Astrocyte (in vitro differentiated cells and primary cell): ENCODE data around the gene PHYKPL. TPM values are rescaled to one million over a fixed set of nuclear protein-coding genes. Genes with fewer than 3 reads are reported as not detected.

Experiments used
- DNase-seq: peaks from one replicate; pipeline ENCODE4 v3.0.0-alpha.2; 2010; ENCODE audit warnings: low read depth
- FAIRE-seq: peaks from 2 replicates; lab custom pipeline; 2011; peaks lifted over from hg19 to GRCh38; lab: Jason Lieb, UNC
- H2AFZ ChIP-seq: 2 replicates; pipeline ENCODE4 v1.6.0; 2012; ENCODE audit warnings: low read depth, low read length, inconsistent platforms
- H3K27ac ChIP-seq: 2 replicates; pipeline ENCODE4 v1.5.1; 2011; ENCODE audit warnings: low read depth, low read length, inconsistent platforms
- H3K27me3 ChIP-seq: 2 replicates; pipeline ENCODE4 v1.6.0; 2011; ENCODE audit warnings: low read length, inconsistent platforms; ENCODE audit not compliant: insufficient read depth
- H3K36me3 ChIP-seq: 2 replicates; pipeline ENCODE4 v1.5.1; 2011; ENCODE audit warnings: low read length, inconsistent platforms; ENCODE audit not compliant: insufficient read depth
- H3K4me1 ChIP-seq: 2 replicates; pipeline ENCODE4 v1.5.1; 2011; ENCODE audit warnings: low read length, inconsistent platforms; ENCODE audit not compliant: insufficient read depth
- H3K4me2 ChIP-seq: 2 replicates; pipeline ENCODE4 v1.6.0; 2012; ENCODE audit warnings: low read length, inconsistent platforms
- H3K4me3 ChIP-seq: 2 replicates; pipeline ENCODE4 v1.5.1; 2011; ENCODE audit warnings: low read depth, mild to moderate bottlenecking, low read length, inconsistent platforms; ENCODE audit not compliant: insufficient read depth
- H3K79me2 ChIP-seq: 2 replicates; pipeline ENCODE4 v1.6.0; 2012; ENCODE audit warnings: mild to moderate bottlenecking, low read length, inconsistent platforms; ENCODE audit not compliant: insufficient read depth
- H3K9ac ChIP-seq: 2 replicates; pipeline ENCODE4 v1.6.0; 2012; ENCODE audit warnings: mild to moderate bottlenecking, low read length, inconsistent platforms
- H3K9me3 ChIP-seq: 2 replicates; pipeline ENCODE4 v1.5.1; 2012; ENCODE audit warnings: low read depth, mild to moderate bottlenecking, low read length, inconsistent platforms; ENCODE audit not compliant: insufficient read depth
- H4K20me1 ChIP-seq: 2 replicates; pipeline ENCODE4 v1.6.0; 2012; ENCODE audit warnings: low read length, inconsistent platforms; ENCODE audit not compliant: insufficient read depth
- H3K27ac Mint-ChIP-seq: one replicate; pipeline ENCODE4 v1.8.0; 2021; ENCODE audit warnings: mild to moderate bottlenecking, mixed read lengths; ENCODE audit not compliant: unreplicated experiment
- H3K27me3 Mint-ChIP-seq: one replicate; pipeline ENCODE4 v1.8.0; 2021; ENCODE audit warnings: low read depth, mixed read lengths; ENCODE audit not compliant: unreplicated experiment
- H3K36me3 Mint-ChIP-seq: one replicate; pipeline ENCODE4 v1.8.0; 2021; ENCODE audit warnings: low read depth, mixed read lengths; ENCODE audit not compliant: unreplicated experiment
- H3K4me1 Mint-ChIP-seq: one replicate; pipeline ENCODE4 v1.8.0; 2021; ENCODE audit warnings: low read depth, mixed read lengths; ENCODE audit not compliant: unreplicated experiment
- H3K4me3 Mint-ChIP-seq: one replicate; pipeline ENCODE4 v1.8.0; 2021; ENCODE audit warnings: mild to moderate bottlenecking, moderate library complexity, mixed read lengths; ENCODE audit not compliant: unreplicated experiment
- H3K9me3 Mint-ChIP-seq: one replicate; pipeline ENCODE4 v1.8.0; 2021; ENCODE audit warnings: mild to moderate bottlenecking, mixed read lengths; ENCODE audit not compliant: unreplicated experiment
- EZH2 ChIP-seq: IDR thresholded peaks from 2 replicates; pipeline ENCODE4 v1.6.1; 2012; ENCODE audit warnings: mild to moderate bottlenecking, low read length, inconsistent platforms; ENCODE audit not compliant: insufficient read depth
- total RNA-seq: library from RNA; stranded (reverse); gene quantifications from 2 replicates; pipeline ENCODE4 v1.2.1, GENCODE V29; 2021
- TF ChIP-seq, protein P1 (sequence below): IDR thresholded peaks from 2 replicates; pipeline ENCODE4 v1.5.1; 2011; ENCODE audit warnings: low read depth, mild to moderate bottlenecking, inconsistent platforms, low read length, moderate library complexity; ENCODE audit not compliant: insufficient read depth

PHYKPL gene
- total RNA-seq, 1 donor from 2014 or later, result 26.5 TPM

DNA sequence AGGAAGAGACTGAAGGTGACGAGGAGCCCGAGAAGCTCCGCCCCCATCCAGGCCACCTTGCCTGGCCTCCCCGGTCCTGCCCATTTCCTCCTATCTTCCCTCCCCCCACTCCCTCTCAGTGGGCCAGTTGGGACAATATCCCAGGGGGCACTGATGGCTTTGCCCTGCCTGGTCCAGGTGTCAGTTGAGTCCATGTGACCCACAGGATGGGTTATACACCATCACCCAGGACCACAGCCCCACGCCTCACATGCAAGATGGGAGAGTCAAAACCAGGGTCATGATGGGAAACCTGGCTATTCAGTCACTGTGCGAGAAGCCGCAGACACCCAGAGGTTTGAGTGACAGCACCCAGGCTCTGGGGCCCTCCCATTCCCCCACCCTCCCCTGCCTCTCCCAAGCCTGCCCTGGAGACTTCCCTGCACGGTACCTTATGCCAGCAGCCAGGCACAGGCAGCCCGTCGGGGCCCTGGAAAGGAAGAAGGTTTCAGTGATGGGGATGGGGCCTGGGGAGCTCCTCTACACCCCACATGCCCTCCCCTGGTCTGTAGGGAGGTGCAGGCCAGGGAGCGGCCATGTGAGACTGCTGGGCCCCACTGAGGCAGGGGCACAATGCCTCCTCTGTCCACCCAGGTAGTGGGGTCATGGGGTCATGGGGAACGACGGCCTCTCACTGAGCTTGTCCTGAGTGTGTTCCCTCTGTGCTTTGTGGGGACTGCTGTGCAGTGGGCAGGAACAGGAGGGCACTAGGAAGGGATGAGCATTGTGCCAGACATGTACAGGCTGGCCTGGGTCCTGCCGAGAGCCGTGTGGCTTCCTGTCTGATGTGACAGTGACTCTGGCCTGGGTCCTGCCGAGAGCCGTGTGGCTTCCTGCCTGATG, 6.3 kb upstream of the PHYKPL start:
- Mint-ChIP-seq H3K36me3 (no peaks in the 10 kb centered on the region), H3K27ac (no peak overlapping the region), H3K4me3 (no peak overlapping the region), H3K9me3 (no peaks in the 10 kb centered on the region), H3K27me3 (peaks cover 4% of the 10 kb centered on the region), H3K4me1 (no peaks in the 10 kb centered on the region)
- H3K4me1 ChIP-seq, result no peaks in the 10 kb centered on the region
- H3K27me3 ChIP-seq, result no peaks in the 10 kb centered on the region
- no peaks in the 10 kb centered on the region for H4K20me1 ChIP-seq
- H3K36me3 ChIP-seq, result no peaks in the 10 kb centered on the region
- FAIRE-seq (no peak), DNase-seq (no peak)
- H3K4me2 ChIP-seq, result no peak overlapping the region
- TF ChIP-seq, protein P1, sequence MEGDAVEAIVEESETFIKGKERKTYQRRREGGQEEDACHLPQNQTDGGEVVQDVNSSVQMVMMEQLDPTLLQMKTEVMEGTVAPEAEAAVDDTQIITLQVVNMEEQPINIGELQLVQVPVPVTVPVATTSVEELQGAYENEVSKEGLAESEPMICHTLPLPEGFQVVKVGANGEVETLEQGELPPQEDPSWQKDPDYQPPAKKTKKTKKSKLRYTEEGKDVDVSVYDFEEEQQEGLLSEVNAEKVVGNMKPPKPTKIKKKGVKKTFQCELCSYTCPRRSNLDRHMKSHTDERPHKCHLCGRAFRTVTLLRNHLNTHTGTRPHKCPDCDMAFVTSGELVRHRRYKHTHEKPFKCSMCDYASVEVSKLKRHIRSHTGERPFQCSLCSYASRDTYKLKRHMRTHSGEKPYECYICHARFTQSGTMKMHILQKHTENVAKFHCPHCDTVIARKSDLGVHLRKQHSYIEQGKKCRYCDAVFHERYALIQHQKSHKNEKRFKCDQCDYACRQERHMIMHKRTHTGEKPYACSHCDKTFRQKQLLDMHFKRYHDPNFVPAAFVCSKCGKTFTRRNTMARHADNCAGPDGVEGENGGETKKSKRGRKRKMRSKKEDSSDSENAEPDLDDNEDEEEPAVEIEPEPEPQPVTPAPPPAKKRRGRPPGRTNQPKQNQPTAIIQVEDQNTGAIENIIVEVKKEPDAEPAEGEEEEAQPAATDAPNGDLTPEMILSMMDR, result no peak
- TF ChIP-seq EZH2, result no peak
- H2AFZ ChIP-seq, result no peak overlapping the region
- H3K27ac ChIP-seq, result no peak overlapping the region
- no peaks in the 10 kb centered on the region for H3K79me2 ChIP-seq
- no peak overlapping the region for H3K4me3 ChIP-seq
- H3K9me3 ChIP-seq, result no peaks in the 10 kb centered on the region
- no peak overlapping the region for H3K9ac ChIP-seq

DNA sequence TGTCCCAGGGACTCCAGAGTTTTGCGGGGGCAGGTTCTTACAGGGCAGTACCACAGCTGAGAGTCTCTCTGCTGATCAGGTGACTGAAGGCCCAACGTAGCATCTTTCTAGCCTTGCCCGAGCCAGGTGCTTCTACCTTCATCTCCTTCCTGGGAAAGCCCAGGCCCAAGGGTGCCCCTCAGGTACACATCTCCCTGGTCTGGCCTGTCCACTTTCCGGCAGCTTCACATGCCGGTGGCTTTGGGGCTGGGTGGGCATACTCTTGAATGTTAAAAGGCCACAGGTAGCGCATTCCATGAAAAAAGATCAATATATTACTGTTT, 5.7 kb upstream of the PHYKPL start:
- H3K9ac ChIP-seq, result no peak overlapping the region
- no peaks in the 10 kb centered on the region for H3K36me3 ChIP-seq
- H3K27ac Mint-ChIP-seq, result no peak overlapping the region
- peaks cover 2% of the 10 kb centered on the region for H3K27me3 Mint-ChIP-seq
- H3K27me3 ChIP-seq, result no peaks in the 10 kb centered on the region
- H3K4me3 ChIP-seq, result no peak overlapping the region
- no peak overlapping the region for H3K4me3 Mint-ChIP-seq
- H3K9me3 ChIP-seq, result no peaks in the 10 kb centered on the region
- no peaks in the 10 kb centered on the region for H3K9me3 Mint-ChIP-seq
- no peaks in the 10 kb centered on the region for H3K36me3 Mint-ChIP-seq
- no peak overlapping the region for H3K27ac ChIP-seq
- no peaks in the 10 kb centered on the region for H4K20me1 ChIP-seq
- H3K4me1 ChIP-seq, result no peaks in the 10 kb centered on the region
- H3K4me1 Mint-ChIP-seq, result no peaks in the 10 kb centered on the region
- H2AFZ ChIP-seq, result no peak overlapping the region
- FAIRE-seq, result no peak
- TF ChIP-seq, protein P1, result no peak
- TF ChIP-seq EZH2, result no peak
- no peaks in the 10 kb centered on the region for H3K79me2 ChIP-seq
- DNase-seq, result no peak
- H3K4me2 ChIP-seq, result no peak overlapping the region
